ENCODE results near the gene GDF3.
"Not testable (repeated sequence)": the region's sequence is repeated elsewhere in the genome, so short reads cannot be mapped to it uniquely, and the experiment has no call there.

The GDF3 gene

DNA sequence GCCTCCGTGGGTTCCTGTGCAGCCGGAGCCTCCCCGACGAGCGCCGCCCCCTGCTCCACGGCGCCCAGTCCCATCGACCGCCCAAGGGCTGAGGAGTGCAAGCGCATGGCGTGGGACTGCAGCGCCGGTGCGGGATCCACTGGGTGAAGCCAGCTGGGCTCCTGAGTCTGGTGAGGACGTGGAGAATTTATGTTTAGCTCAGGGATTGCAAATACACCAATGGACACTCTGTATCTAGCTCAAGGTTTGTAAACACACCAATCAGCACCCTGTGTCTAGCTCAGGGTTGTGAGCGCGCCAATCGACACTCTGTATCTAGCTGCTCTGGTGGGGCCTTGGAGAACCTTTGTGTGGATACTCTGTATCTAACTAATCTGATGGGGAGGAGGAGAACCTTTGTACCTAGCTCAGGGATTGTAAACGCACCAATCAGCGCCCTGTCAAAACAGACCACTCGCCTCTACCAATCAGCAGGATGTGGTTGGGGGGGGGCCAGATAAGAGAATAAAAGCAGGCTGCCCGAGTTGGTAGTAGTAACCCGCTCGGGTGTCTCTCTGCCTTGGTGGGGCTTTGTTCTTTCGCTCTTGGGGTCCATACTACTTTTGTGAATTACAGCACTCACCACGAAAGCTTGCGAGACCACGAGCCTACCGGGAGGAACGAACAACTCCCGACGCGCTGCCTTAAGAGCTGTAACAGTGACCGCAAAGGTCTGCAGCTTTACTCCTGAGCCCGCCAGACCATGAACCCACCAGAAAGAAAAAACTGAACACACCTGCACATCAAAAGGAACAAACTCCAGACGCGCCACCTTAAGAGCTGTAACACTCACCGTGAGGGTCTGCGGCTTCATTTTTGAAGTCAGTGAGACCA, 55.2 kb downstream of the GDF3 start:
- no CpG with 5 or more reads among the region's 40 CpGs for WGBS (ENCODE audit: insufficient coverage, insufficient read length)
- H3K36me3 ChIP-seq (ENCODE audit: control insufficient read depth, insufficient read depth, low read length); H3K9me3 ChIP-seq (ENCODE audit: control insufficient read depth, insufficient read depth, low read length); H3K4me1 ChIP-seq (ENCODE audit: control insufficient read depth, insufficient read depth, low read length); DNase-seq (ENCODE audit: low read depth, low spot score); H3K27ac ChIP-seq (ENCODE audit: low read length); H3K4me3 ChIP-seq (ENCODE audit: low read length); H3K27me3 ChIP-seq (ENCODE audit: control insufficient read depth, insufficient read depth, low read length): not testable (repeated sequence)
